ENCODE results near the gene HSCB.
"Not testable (repeated sequence)": the region's sequence is repeated elsewhere in the genome, so short reads cannot be mapped to it uniquely, and the experiment has no call there.

HSCB gene, protein sequence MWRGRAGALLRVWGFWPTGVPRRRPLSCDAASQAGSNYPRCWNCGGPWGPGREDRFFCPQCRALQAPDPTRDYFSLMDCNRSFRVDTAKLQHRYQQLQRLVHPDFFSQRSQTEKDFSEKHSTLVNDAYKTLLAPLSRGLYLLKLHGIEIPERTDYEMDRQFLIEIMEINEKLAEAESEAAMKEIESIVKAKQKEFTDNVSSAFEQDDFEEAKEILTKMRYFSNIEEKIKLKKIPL

DNA sequence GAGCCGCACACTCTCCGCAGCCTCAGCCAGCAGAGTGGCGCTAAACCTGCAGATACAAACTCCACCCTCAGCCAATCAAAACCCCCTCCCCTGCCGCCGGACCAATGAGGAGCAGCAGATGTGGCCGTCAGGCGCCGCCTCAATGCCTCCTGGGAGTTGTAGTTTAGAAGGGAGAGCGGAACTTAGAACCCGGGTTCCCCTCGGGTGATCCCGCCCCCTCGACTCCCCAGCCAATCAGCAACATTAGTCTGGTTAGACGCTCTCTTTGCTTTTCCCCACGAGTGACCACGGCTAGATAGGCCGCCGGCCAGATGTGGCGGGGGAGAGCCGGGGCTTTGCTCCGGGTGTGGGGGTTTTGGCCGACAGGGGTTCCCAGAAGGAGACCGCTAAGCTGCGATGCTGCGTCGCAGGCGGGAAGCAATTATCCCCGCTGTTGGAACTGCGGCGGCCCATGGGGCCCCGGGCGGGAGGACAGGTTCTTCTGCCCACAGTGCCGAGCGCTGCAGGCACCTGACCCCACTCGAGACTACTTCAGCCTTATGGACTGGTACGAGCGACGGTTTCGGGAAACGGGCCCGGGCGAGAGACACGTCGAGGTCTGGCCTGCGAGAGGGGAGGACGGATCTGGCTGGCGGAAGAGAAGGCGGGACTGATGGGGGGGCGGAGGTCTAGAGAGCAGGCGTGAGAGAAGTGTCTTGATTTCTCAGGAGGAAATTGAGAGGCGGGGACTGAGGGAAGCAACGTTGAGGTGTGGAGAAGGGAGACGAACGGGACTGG lies at the start of gene HSCB, which contains the start of gene CHEK2:
Gene HSCB (plus strand): TSS at position 255 of the 777 bp plus-strand sequence. CDS start 57 bp downstream, at position 312.
Gene CHEK2 (minus strand): TSS at position 36 of the 777 bp plus-strand sequence. CDS start 7,099 bp downstream, outside the sequence.
- in situ Hi-C loops (cut with MboI; ENCODE audit: low sequenced_read_pairs) = no loop called here

DNA sequence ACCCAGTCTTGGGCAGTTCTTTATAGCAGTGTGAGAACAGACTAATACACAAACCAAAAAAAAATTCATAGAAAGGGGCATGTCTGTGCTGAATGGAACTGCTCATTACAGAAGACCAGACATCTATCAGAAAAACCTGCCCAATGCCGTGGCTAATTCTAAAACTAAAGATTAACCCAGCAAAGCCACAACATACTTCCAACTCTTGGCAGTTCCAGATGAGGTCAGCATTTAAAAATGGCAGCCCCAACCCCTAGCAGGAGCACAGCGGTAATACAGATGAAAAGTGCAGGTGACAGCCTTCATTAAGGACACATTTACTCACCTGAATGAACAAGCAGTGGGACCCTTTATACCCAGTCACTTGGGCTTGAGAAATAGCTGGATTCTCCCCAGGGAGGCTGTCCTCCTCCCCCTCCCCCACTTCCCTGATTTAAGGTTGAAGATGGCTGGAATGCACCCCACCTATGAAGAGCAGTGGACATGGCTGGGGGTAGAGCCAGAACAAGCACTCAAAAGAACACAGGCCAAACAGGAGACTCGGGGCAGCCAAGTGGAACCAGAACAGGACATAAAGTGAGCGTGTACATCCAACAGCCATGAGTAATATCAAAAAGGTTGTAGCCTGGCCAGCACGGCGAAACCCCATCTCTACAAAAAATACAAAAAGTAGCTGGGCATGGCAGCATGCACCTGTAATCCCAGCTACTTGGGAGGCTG lies 48.6 kb upstream of the HSCB start:
- in situ Hi-C loops (cut with MboI; ENCODE audit: low sequenced_read_pairs) = not testable (repeated sequence)

DNA sequence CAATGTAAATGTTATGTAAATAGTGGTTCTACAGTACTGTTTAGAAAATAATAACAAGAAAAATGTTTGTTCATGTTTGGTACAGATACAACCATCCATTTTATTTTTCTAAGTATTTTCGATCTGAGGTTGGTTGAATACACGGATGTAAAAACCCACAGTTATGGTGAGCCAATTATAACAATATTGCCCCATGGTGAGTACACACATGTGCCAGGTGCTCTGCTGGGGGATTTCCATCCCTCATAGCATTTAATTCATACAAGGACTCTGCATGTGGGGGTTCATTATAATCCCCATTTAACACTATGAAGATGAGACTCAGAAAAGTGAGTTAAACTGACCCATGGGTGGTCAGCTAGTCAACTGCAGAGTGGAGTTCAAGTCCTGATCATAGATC lies 38.9 kb upstream of the HSCB start:
- in situ Hi-C loops (cut with MboI; ENCODE audit: low sequenced_read_pairs) = no loop called here

DNA sequence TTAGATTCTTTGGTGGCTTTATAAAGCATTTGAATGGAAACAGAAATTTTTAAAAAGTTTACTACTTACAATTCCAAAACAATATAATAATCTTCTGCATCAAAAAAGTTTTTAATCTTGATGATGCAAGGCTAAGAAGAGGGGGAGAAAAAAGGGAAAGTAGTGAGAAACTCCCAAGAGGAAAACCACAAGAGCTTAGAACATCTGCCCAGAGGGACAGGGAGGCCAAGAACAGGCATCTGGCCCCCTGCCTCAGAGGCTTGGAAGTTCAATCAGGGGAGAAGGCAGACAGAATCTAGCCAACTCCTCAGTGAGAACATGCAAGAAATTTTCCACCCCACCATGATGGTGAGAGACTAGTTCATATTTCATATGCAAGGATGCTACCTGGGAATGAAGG lies 38.4 kb upstream of the HSCB start:
- in situ Hi-C loops (cut with MboI; ENCODE audit: low sequenced_read_pairs) = no loop called here

DNA sequence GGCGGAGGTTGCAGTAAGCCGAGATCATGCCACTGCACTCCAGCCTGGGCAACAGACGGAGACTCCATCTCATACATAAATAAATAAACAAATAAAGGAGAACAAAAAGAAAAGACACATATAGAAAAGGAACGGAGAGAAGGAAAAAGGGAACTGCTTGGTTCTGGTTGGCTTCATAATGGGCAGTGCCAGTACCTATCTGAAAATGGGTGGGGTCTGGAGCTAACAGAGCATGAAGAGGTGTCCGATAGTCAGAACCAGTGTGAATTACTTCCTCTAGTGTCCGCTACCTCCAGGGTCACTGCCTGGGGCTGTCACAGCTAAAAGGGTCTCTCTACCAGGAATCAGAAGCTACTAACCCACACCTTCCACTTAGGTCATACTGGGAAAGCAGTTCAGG lies 35.0 kb upstream of the HSCB start:
- in situ Hi-C loops (cut with MboI; ENCODE audit: low sequenced_read_pairs) = no loop called here

DNA sequence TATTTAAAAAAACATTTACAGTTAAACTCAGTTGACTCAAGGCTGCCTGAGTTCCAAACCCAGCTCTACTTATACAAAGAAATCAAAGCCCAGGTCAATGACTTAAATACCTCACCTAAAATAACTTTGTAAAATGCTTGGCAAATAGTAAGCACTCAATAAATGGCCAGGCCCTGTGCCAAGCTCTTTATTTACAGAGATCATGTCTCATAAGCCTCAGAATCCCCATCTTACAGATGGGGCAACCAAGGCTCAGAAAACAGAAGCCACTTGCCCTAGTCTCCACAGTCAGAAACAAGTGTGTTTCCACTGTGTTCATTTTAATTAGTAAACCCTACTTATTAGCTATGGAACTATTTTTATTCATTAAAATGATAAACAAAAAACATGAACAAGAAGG lies 31.7 kb upstream of the HSCB start:
- in situ Hi-C loops (cut with MboI; ENCODE audit: low sequenced_read_pairs) = no loop called here

DNA sequence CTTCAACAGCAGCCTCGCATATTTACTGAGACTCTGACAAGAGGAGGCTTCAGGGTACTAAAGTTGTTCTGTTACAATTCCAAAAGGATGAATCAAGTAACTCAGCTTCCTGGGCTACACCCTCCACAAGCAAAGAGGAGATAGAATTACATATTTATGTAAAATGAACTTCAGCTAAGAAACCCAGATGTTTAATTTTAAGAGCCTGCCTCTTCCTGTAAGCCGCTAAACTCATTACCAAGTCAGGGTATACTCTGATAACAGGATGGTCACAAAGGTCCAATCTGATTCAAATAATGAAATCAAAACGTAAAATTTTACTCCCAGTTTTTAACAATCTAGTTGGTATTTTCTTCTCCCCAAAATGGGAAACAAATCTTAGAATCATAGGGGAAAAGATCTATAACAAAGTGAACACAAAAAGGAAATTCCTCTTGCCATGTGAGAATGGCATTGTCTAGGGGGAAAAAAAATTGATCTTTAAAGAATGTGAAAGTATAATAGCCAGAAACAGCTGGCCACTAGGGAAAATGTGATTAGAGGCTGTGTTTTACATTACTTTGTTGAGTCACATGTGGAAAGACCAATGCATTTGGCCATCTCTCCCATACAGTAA lies 31.2 kb upstream of the HSCB start:
- in situ Hi-C loops (cut with MboI; ENCODE audit: low sequenced_read_pairs) = no loop called here

DNA sequence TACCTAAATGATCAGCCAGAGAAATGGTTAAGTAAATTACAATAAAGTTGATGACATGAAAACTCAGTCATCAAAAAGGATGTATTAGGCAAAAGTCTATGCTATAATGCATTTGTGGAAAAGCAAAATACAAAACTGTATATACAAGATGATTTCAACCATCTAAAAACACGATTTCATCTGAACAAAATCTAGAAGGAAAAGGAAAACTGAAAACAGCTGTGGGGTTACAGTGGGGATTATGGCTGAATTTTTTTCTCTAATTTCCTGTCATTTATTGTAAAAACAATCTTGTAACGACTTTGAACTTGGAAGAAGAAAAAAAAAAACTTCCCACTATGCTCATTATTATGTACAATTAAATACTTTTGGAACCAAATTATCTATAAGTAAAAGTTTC lies 30.5 kb upstream of the HSCB start:
- in situ Hi-C loops (cut with MboI; ENCODE audit: low sequenced_read_pairs) = no loop called here

DNA sequence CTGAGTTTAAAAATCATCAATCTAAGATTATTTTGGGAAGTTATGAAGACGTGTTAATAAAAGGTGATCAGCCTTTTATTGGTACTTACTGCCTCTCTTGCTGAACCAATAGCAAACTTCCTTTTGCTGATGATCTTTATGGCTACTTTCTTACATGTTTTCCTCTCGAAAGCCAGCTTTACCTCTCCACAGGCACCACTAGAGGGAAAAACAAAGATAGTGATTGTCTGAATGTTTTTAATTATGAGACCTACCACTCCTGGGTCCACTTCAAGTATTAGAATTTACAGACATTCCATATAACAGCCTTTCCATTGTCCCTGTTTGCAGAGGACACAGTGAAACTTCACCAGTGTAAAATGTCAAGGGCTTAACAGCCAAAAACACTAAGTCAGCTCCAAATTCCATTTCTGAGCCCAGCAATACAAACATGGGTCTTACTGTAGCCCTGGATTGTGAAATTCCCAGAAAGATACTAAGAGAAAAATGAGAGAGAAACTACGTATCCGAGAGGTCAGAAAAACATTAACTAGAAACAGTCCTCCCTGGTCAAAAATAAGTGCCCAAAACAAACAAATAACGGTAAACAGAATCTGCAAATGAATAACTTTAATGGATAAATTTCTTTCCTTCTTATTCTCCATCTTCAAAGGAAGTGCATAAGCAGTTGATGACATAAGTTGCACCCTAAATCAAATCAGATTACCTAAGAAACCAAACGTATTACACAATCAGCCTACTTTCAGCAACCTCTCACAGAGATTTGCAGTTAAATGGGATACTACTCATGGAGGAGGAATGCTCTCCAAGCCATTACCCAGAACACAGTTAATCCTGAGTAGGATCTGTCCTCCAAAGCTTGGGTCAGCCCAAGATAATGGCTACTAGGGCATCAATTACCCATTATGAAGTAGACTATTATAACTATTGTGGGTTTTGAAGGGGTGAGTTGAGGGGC lies 29.7 kb upstream of the HSCB start:
- in situ Hi-C loops (cut with MboI; ENCODE audit: low sequenced_read_pairs) = no loop called here

DNA sequence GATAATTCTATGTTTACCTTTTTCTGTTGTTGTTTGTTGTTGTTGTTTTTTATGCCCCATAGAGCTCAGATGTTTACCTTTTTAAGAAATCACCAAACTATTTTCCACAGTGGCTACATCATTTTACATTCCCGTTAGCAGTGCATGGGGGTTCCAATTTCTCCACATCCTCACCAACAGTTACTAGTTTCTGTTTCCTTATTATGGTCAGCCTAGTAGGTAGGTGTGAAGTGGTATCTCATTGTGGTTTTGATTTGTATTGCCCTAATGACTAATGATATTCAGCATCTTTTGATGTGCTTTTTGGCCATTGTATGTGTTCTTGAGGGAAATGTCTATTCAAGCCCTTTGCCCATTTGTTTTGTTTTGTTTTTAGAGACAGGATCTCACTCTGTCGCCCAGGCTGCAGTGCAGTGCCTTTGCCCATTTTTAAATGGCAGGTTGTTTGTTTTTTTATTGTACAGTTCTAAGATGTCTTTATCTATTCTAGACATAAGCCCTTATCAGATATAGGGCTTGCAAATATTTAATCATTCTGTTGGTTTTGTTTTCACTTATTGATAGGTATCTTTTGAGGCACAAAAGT lies 27.7 kb upstream of the HSCB start:
- in situ Hi-C loops (cut with MboI; ENCODE audit: low sequenced_read_pairs) = no loop called here

DNA sequence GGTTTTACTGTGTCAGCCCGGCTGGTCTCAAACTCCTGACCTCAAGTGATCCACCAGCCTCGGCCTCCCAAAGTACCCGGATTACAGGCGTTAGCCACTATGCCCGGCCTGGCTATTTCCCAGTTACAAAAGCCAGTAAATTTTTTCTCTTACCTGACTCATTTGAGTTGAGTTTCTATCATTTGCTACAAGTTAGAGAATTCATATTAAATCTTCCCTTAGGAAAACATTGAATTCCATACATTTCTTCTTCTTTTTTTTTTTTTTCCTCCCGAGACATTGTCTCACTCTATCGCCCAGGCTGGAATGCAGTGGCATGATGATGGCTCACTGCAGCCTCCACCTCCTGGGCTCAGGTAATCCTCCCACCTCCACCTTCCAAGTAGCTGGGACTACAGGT lies 26.2 kb upstream of the HSCB start:
- in situ Hi-C loops (cut with MboI; ENCODE audit: low sequenced_read_pairs) = no loop called here

DNA sequence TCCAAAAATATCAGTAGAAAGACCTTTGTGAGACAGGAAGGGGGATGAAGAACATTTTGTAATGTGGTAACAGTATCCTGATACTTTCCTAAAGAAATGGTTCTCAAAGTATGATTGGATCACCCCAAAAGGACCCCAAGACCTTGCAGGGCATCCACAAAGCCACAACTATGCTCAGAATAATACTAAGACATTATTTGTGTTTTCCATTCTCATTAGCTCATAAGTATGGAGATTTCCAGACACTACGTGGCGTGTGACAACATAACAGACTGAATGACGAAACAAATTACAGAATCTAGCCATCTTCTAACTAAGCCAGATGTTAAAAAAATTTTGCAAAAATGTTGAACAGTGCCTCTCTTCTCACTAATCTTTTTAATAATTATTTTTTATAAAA lies 25.2 kb upstream of the HSCB start:
- in situ Hi-C loops (cut with MboI; ENCODE audit: low sequenced_read_pairs) = no loop called here

DNA sequence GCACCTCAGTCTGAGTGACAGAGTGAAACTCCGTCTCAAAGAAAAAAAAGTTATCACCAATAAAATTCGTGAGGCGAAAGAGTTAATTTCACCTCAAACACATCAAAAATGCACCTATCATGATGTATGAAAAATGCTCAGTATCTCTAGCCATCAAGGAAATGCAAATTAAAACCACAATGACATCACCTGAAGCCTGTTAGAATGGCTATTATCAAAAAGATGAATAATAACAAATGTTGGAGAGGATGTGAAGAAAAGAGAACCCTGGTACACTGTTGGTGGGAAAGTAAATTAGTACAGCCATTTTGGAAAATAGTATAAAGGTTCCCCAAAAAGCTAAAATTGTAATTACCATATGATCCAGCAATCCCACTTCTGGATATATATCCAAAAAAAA lies 23.8 kb upstream of the HSCB start:
- in situ Hi-C loops (cut with MboI; ENCODE audit: low sequenced_read_pairs) = no loop called here

DNA sequence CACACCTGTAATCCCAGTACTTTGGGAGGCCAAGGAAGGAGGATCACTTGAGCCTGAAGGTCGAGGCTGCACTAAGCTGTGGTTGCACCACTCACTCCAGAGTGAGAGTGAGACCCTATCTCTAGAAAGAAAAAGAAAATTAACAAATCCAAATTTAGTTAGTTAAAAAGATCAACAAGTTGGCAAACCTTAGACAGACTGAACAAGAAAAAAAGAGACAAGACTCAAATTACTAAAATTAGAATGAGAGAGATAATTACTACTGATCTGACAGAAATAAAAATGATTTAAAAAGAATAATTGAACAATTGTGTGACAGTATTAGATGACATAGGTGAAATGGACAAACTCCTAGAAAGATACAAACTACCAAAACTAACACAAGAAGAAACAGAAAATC lies 13.8 kb upstream of the HSCB start:
- in situ Hi-C loops (cut with MboI; ENCODE audit: low sequenced_read_pairs) = no loop called here

DNA sequence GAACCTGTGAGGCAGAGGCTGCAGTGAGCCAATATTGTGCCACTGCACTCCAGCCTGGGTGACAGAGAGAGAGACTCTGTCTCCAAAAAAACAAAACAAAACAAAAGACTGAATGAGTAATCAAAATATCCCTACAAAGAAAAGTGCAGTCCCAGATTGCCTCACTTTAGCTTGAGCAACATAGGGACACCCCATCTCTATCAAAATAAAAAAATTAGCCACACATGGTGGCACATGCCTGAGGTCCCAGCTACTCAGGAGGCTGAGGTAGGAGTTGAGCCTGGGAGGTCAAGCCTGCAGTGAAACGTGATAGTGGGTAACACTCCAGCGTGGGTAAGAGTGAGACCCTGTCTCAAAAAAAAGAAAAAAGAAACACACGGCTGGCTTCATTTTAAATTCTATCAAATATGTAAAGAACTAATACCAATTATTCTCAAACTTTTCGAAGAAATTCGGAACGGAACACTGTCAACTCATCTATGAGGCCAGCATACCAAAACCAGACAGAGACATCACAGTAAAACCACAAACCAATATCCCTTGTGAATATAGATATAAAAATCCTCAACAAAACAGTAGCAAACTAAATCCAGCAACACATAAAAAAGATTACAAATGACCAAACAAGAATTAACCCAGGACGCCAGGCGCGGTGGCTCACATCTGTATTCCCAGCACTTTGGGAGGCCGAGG lies 13.1 kb upstream of the HSCB start:
- in situ Hi-C loops (cut with MboI; ENCODE audit: low sequenced_read_pairs) = no loop called here

DNA sequence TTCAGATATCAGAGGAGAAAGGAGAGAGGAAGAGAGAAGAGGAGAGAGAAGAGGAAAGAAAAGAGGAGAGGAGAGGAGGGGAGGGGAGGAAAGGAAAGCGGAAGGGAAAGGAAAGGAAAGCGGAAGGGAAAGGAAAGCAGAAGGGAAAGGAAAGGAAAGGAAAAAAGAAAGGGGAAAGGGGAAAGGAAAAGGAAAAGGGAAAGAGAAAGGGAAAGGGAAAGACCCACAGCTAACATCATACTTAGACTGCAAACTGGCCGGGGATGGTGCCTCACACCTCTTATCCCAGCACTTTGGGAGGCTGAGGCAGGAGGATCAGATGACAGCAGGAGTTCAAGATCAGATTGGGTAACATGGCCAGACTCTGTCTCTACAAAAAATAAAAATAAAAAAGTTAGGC lies 11.7 kb upstream of the HSCB start:
- in situ Hi-C loops (cut with MboI; ENCODE audit: low sequenced_read_pairs) = no loop called here

DNA sequence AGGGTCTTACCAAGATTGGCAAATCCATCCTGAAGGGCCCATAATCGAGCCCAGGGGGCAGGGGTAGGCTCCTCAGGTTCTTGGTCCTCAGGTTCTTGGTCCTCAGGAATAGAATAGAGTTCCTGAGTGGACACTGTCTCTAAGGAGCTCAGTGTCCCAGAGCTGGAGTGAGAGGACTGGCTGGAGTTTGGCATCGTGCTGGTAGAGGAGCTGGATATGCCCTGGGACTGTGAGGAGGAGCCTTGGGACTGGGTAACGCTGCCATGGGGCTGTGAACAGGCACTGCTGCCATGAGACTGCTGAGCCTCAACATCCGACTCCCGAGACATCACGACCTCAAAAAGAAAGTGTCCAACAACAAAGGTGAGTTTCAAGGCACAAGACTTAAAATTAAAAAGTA lies 7.4 kb upstream of the HSCB start:
- in situ Hi-C loops (cut with MboI; ENCODE audit: low sequenced_read_pairs) = no loop called here

DNA sequence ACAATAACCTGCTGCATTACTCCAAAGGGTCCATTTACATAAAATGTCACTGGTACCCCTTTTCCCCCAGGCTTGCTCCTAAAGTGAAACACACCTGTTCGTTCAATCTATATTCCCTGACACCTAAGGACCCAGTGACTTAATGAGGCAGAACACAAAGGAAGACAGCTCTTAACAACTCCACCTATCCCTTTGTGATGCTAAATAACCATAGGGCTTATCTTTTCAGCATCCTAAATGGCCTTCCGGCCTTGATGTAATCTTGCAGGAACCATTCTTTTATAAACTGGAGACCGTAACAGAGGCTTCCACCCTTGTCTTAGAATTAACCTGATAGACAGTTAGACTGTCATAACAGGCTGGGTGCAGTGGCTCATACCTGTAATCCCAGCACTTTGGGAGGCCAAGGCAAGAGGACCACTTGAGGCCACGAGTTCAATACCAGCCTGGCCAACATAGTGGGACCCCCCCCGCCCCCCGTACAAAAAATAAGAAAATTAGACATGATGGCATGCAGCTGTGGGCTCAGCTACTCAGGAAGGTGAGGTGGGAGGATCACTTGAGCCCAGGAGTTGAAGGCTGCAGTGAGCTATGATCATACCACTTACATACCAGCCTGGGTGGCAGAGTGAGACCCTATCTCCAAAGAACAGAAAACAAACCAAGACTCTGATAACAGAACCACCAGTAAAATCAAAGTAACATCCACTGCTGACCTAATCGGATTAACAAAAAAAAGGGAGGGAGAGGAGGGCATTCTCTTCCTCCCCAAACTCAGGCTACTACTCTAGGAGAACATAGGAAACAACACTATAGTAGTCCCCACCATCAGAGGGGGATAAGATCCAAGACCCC lies 5.3 kb upstream of the HSCB start:
- in situ Hi-C loops (cut with MboI; ENCODE audit: low sequenced_read_pairs) = no loop called here

All from HL-60/S4 (cell line).